GM19043 (cell line): Measurements from ENCODE around the gene MAP2K4.

Source experiments
- ATAC-seq: cut with Tn5 transposase; IDR thresholded peaks from one replicate; pipeline ENCODE4 v1.9.1; 2021; ENCODE audit warnings: low read depth; ENCODE audit not compliant: unreplicated experiment

MAP2K4 gene

GRCh38 chr17:12085076-12085949, 64.6 kb downstream of the MAP2K4 start:
- no peak for ATAC-seq

- ATAC-seq = no peak
Measured at GRCh38 chr17:12088035-12088434, 67.4 kb downstream of the MAP2K4 start.

GRCh38 chr17:12089809-12090384, 69.2 kb downstream of the MAP2K4 start:
- ATAC-seq = no peak

- no peak for ATAC-seq
Measured at GRCh38 chr17:12094336-12094735, 73.7 kb downstream of the MAP2K4 start.

- ATAC-seq = no peak
Measured at GRCh38 chr17:12095522-12095921, 74.8 kb downstream of the MAP2K4 start.

GRCh38 chr17:12097326-12097725, 76.6 kb downstream of the MAP2K4 start:
- no peak for ATAC-seq

- peak; percentile 95 for ATAC-seq
Measured at GRCh38 chr17:12098568-12098967, 77.9 kb downstream of the MAP2K4 start.

- no peak for ATAC-seq
Measured at GRCh38 chr17:12099412-12099811, 78.7 kb downstream of the MAP2K4 start.

- ATAC-seq = no peak
Measured at GRCh38 chr17:12104831-12105230, 84.2 kb downstream of the MAP2K4 start.

- ATAC-seq = no peak
Measured at GRCh38 chr17:12107905-12108304, 87.2 kb downstream of the MAP2K4 start.

GRCh38 chr17:12110906-12111305, 90.2 kb downstream of the MAP2K4 start:
- ATAC-seq = no peak

GRCh38 chr17:12113156-12113555, 92.5 kb downstream of the MAP2K4 start:
- ATAC-seq = no peak

GRCh38 chr17:12114686-12115418, 94.2 kb downstream of the MAP2K4 start:
- ATAC-seq = no peak

- ATAC-seq = no peak
Measured at GRCh38 chr17:12116143-12116542, 95.5 kb downstream of the MAP2K4 start.

- no peak for ATAC-seq
Measured at GRCh38 chr17:12118617-12119016, 97.9 kb downstream of the MAP2K4 start.

- ATAC-seq = no peak
Measured at GRCh38 chr17:12122075-12122474, 101.4 kb downstream of the MAP2K4 start.

GRCh38 chr17:12127177-12127576, 106.5 kb downstream of the MAP2K4 start:
- no peak for ATAC-seq

- ATAC-seq = no peak
Measured at GRCh38 chr17:12127667-12128066, 107.0 kb downstream of the MAP2K4 start.

GRCh38 chr17:12128946-12129345, 108.3 kb downstream of the MAP2K4 start:
- no peak for ATAC-seq

GRCh38 chr17:12133183-12133582, 112.5 kb downstream of the MAP2K4 start:
- no peak for ATAC-seq

- no peak for ATAC-seq
Measured at GRCh38 chr17:12134101-12134500, 113.4 kb downstream of the MAP2K4 start.
